ENCODE results near the gene IFNAR1.

- TF ChIP-seq CTCF (conservative IDR thresholded peaks at IDR 0.05; ENCODE audit: low read length) (no peak), EZH2phosphoT487 (IDR thresholded peaks at IDR 0.05; ENCODE audit: borderline replicate concordance) (no peak)
Observed at GRCh38 chr21:33300701-33301631, 23.8 kb upstream of the IFNAR1 start.

Measured in Loucy (cell line).